ENCODE results near the gene MAGEB4. TPM values are rescaled to one million over a fixed set of nuclear protein-coding genes. Genes with fewer than 3 reads are reported as not detected.
"Not testable (repeated sequence)": the region's sequence is repeated elsewhere in the genome, so short reads cannot be mapped to it uniquely, and the experiment has no call there.

The MAGEB4 gene
- not detected for total RNA-seq

- TF ChIP-seq CTCF (IDR thresholded peaks at IDR 0.05) = no peak
- TF ChIP-seq POLR2A (IDR thresholded peaks at IDR 0.05) = no peak
These were observed at the start of gene MAGEB4 for GRCh38 chrX:30241724-30242415. Gene MAGEB4 (plus strand): TSS chrX:30242000. CDS start chrX:30242136, 136 bp downstream.

GRCh38 chrX:30193910-30194309, 47.9 kb upstream of the MAGEB4 start:
- H3K27me3 ChIP-seq; H3K27ac ChIP-seq; H3K36me3 ChIP-seq; intact Hi-C loops (cut with DNase I); DNase-seq; H3K4me1 ChIP-seq; H3K9me3 ChIP-seq; H3K4me3 ChIP-seq (replicated peaks in 1 of 3): not testable (repeated sequence)
- WGBS, 2 donors = 78 to 91% methylated on average over 6 of the region's 6 CpGs

More at GRCh38 chrX:30241724-30242415, at the start of gene MAGEB4:
- intact Hi-C loops (cut with DNase I) = no loop called here
- Histone ChIP-seq H3K27me3 (no peaks in the 10 kb centered on the region), H3K4me1 (no peaks in the 10 kb centered on the region), H3K36me3 (no peaks in the 10 kb centered on the region), H3K27ac (no peak within 1 kb of the TSS), H3K9me3 (no peaks in the 10 kb centered on the region), H3K4me3 (replicated peaks in 1 of 3) (no peak within 1 kb of the TSS)
- 90 to 96% methylated on average over 8 to 9 of the region's 10 CpGs for WGBS, 2 donors
- no peak for DNase-seq

- H3K4me3 ChIP-seq (replicated peaks in 1 of 3) = no peak overlapping the region
- DNase-seq = no peak
- no peaks in the 10 kb centered on the region for H3K9me3 ChIP-seq
- no peaks in the 10 kb centered on the region for H3K27me3 ChIP-seq
- intact Hi-C loops (cut with DNase I) = no loop called here
- no peak for TF ChIP-seq CTCF (IDR thresholded peaks at IDR 0.05)
- TF ChIP-seq POLR2A (IDR thresholded peaks at IDR 0.05) = no peak
- H3K36me3 ChIP-seq = no peaks in the 10 kb centered on the region
- WGBS, 2 donors = 11 to 21% methylated on average over 1 of the region's 1 CpG
- H3K27ac ChIP-seq = no peak overlapping the region
- H3K4me1 ChIP-seq = no peaks in the 10 kb centered on the region
These were observed 45.5 kb upstream of the MAGEB4 start for GRCh38 chrX:30196322-30196721.

GRCh38 chrX:30212172-30212571, 29.6 kb upstream of the MAGEB4 start:
- no peak for DNase-seq
- Histone ChIP-seq H3K4me3 (replicated peaks in 1 of 3) (no peak overlapping the region), H3K4me1 (no peaks in the 10 kb centered on the region), H3K9me3 (no peaks in the 10 kb centered on the region), H3K27me3 (no peaks in the 10 kb centered on the region), H3K27ac (no peak overlapping the region), H3K36me3 (no peaks in the 10 kb centered on the region)
- WGBS, 2 donors = 88 to 96% methylated on average over 2 of the region's 2 CpGs
- TF ChIP-seq CTCF (IDR thresholded peaks at IDR 0.05) (no peak), POLR2A (IDR thresholded peaks at IDR 0.05) (no peak)
- intact Hi-C loops (cut with DNase I) = no loop called here

- intact Hi-C loops (cut with DNase I) = no loop called here
These were observed 26.4 kb upstream of the MAGEB4 start, which contains the start of gene MAGEB2 for GRCh38 chrX:30215357-30215843. Gene MAGEB2 (plus strand): TSS chrX:30215563. CDS start chrX:30218581, 3,018 bp downstream.

More at GRCh38 chrX:30215357-30215843, 26.4 kb upstream of the MAGEB4 start, which contains the start of gene MAGEB2:
- no peak for DNase-seq
- TF ChIP-seq POLR2A (IDR thresholded peaks at IDR 0.05) (no peak), CTCF (IDR thresholded peaks at IDR 0.05) (no peak)
- no peak within 1 kb of the TSS for H3K4me3 ChIP-seq (replicated peaks in 1 of 3)
- no peaks in the 10 kb centered on the region for H3K9me3 ChIP-seq
- WGBS, 2 donors = 92 to 98% methylated on average over 18 to 20 of the region's 29 CpGs
- H3K27me3 ChIP-seq = no peaks in the 10 kb centered on the region
- no peak within 1 kb of the TSS for H3K27ac ChIP-seq
- H3K4me1 ChIP-seq = no peaks in the 10 kb centered on the region
- H3K36me3 ChIP-seq = no peaks in the 10 kb centered on the region

All from thyroid gland (tissue), 4 donors.